GM18505 (cell line): ENCODE measurements around the gene PRKD1.
"Not testable (repeated sequence)": the region's sequence is repeated elsewhere in the genome, so short reads cannot be mapped to it uniquely, and the experiment has no call there.

Experiments
- ATAC-seq: cut with Tn5 transposase; IDR thresholded peaks from one replicate; pipeline ENCODE4 v1.9.1; 2021; ENCODE audit not compliant: unreplicated experiment
- POLR2A ChIP-seq: IDR thresholded peaks from 4 replicates; pipeline ENCODE4 v1.6.1; 2011; ENCODE audit warnings: borderline replicate concordance; ENCODE audit not compliant: insufficient read depth, insufficient read length; ENCODE audit errors: extremely low read depth

PRKD1 gene

GRCh38 chr14:29749327-29749726 is 178.3 kb downstream of the PRKD1 start:
- ATAC-seq, result no peak
- no peak for TF ChIP-seq POLR2A

DNA sequence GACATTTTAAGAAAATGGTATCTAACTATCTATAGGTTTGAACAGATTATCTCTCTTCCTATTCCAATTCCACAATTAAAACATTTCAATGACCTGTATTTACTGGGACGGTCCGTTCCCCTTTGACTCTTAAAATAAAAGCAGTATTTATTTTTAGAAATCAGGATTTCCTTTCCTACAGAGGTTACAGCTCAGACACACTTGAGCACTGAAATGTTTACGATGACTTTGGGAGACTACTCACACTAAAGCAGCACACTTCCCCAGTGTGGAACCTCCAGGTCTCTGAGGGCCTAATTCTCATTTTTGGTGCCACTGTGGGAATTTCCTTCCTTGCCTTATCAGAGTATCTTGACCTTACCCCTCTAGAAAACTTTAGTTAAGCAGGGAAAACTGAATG is 181.8 kb downstream of the PRKD1 start:
- no peak for ATAC-seq
- no peak for TF ChIP-seq POLR2A

GRCh38 chr14:29743531-29743930 is 184.1 kb downstream of the PRKD1 start:
- ATAC-seq, result no peak
- TF ChIP-seq POLR2A, result no peak

DNA sequence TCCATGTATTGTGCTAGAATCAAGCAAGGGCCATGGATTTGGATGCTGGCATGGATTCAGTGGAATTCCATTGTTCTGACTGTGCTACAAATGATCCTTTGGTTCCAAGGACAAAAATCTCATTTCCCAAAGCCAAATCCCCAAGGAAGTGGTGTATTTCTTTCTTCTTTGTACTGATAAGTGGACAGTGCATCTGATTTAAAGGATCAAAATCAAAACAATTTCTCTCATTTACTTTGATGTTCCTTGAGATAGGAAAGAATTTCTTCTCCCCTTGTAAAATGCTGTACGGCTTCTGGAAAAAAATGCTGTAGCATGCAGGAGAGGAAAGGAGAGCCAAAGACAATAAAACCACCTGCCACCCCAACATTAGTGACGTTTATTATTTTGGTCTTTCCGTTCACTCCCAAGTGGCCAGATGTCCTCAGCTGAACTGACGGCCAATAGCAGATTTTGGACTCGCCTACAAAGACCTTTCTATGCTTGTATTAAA is 185.7 kb downstream of the PRKD1 start:
- ATAC-seq, result no peak
- TF ChIP-seq POLR2A, result no peak

- TF ChIP-seq POLR2A, result no peak
- ATAC-seq, result no peak
These were observed 187.2 kb downstream of the PRKD1 start for GRCh38 chr14:29740491-29740890.

GRCh38 chr14:29738950-29739349 is 188.7 kb downstream of the PRKD1 start:
- ATAC-seq, result no peak
- no peak for TF ChIP-seq POLR2A

DNA sequence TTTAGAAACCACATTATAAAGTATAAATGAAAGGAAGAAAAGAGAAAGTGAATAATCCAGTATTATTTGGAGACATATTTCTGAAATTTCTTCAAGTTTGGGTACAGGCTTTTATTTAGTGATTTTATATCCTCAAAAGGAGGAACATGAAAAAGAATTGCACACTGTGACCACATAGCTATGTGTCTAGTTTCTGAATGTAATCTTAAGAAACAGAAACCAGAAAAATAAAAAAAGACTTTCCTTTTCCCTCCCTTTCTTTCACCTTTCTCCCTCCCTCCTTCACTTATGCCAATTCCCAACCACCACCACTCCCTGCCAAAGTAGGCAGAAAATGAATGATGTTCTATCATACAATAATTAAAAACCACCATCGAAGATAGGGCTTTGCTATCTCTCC is 189.6 kb downstream of the PRKD1 start:
- TF ChIP-seq POLR2A, result no peak
- ATAC-seq, result no peak

DNA sequence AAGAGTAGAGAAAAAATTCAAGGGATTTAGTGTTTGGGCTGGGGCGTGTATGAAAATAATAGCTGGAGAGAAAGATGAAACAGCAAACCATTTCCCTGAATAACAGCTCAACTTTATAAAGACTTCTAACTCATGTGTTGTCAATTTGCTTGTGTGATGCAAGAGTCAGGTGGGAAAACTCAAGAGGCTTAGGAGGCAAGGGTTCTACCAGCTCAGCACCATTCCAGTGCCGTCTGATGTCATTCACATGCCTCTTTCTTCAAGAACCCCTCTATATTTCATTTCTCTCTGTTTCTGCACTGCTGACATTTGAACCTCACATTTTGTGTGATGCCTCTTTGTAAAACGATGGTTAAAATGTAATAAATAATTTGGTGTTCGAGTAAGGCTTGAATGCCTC is 192.2 kb downstream of the PRKD1 start:
- ATAC-seq, result no peak
- no peak for TF ChIP-seq POLR2A

DNA sequence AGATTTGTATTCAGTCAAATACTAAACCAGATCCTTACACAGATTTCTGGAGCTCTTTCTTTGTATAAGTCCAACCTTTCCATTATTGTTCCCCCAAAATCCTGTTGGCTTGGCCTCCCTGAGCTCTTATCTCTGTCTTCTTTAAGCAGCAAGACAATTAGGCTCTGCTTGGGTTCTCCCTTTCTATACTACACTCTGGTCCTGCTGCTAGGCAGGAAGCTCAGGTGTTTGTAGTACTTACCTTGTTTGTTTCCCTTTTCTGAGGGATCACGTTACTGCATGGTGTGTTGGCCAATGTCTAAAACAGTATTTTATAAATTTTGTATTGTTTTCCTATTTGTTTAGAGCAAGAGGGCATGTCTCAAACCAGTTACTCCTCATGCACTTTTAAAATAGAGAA is 192.9 kb downstream of the PRKD1 start:
- TF ChIP-seq POLR2A, result no peak
- no peak for ATAC-seq

GRCh38 chr14:29726560-29727331 is 200.9 kb downstream of the PRKD1 start:
- not testable (repeated sequence) for ATAC-seq

DNA sequence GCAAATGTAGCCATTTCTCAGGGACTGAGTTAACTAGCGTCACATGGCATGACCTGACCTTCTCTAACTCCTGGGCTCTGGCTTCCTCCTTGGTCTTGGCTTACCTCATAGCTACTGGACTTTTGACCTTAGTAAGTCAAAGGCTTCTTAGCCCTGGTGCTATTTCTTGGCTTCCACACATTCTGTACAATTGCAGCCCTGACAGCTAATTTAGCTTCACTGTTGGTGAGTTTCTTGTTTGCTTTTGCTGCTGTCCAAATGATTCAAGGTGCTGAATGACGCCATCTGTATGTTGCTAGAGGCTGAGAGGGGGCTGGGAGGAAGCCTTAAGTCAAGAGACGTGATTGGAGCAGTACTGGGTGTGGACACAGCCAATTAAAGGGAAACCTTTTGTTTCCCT is 202.7 kb downstream of the PRKD1 start:
- ATAC-seq, result no peak
- no peak for TF ChIP-seq POLR2A

DNA sequence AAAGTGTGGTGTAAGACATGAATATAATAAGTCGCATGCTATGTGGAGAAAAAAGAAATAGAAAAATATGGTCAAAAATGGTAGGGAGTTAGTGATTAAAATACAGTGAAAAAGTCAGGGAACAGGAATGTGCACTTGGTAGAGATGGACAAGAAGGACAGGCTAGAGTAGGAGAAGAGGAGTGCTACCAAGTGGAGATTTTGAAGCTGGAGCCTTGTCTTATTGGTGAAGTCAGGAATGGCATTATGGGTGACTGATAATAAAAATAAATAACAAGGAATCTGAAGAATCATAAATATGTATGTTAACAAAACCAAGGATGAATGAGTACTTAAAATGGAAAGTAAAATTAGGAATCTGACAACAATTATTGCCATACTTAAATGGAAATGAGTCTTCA is 204.8 kb downstream of the PRKD1 start:
- TF ChIP-seq POLR2A, result no peak
- no peak for ATAC-seq

DNA sequence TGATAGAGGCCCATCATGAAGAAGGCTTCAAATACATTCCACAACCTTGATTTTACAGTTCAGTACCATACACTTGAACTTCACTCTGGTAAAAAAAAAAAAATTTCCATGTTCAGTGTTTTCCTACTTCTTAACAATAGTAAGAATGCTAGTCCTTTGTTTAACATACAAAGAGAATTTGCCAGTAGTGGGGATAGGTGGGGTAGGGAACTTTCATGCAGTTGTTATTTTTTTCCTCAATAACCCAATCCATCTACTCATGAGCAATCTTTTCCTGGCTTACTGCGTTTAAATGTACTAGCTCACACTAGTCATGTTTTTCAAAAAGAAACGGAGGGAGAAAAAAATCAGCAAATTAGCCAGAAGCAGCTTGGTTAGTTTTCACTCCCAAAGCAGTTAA is 206.1 kb downstream of the PRKD1 start:
- no peak for TF ChIP-seq POLR2A
- ATAC-seq, result no peak

DNA sequence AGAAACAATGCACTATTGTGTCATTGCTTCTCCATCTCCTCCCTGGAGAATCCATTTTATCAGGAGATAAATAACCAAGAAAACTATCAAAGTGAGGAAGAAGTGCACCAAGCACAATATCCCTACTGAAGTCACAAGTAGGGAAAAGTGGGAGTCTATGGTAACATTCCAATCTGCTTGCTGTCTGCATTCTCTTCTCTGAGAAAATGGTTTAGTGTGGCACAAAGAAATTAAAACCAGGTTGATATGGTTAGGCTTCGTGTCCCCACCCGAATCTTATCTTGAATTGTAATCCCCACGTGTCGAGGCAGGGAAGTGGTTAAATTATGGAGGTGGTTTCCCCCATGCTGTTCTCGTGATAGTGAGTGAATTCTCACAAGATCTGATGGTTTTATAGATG is 209.7 kb downstream of the PRKD1 start:
- no peak for ATAC-seq
- no peak for TF ChIP-seq POLR2A

- no peak for ATAC-seq
- no peak for TF ChIP-seq POLR2A
These were observed 211.5 kb downstream of the PRKD1 start for GRCh38 chr14:29716150-29716549.
